WTC11 (cell line): ENCODE data around the gene NRXN3.

Source experiments
- CTCF ChIP-seq: fragments of 200-600 bp; IDR thresholded peaks from 2 replicates; pipeline ENCODE4 v1.8.0; 2022; ENCODE audit warnings: antibody characterized with exemption
- GRHL2 ChIP-seq: fragments of 250-450 bp; sonication (Bioruptor Pico); IDR thresholded peaks from 2 replicates; pipeline ENCODE4 v1.8.0; 2022; ENCODE audit warnings: mild to moderate bottlenecking, moderate library complexity; ENCODE audit not compliant: insufficient replicate concordance, severe bottlenecking

GRCh38 chr14:79443602-79444001, 1273.4 kb downstream of the NRXN3 start:
- TF ChIP-seq GRHL2 (CRISPR knock-in tag) (no peak), CTCF (no peak)
